Muscle layer of duodenum (tissue), 2 donors: ENCODE measurements around the gene LIPG.

Experiments
- H3K27ac ChIP-seq: one replicate; pipeline ENCODE4 v1.7.0; 2013; ENCODE audit warnings: mild to moderate bottlenecking, low read length
- H3K27me3 ChIP-seq: one replicate; pipeline ENCODE4 v1.7.0; 2013; ENCODE audit warnings: low read depth, mild to moderate bottlenecking, control low read depth, low read length
- H3K36me3 ChIP-seq, 2 donors: one replicate each; pipeline ENCODE4 v1.7.0; 2013; ENCODE audit warnings: low read length in 2 of 2, control low read depth in 1 of 2, mild to moderate bottlenecking in 1 of 2; ENCODE audit not compliant: insufficient read depth in 2 of 2, control insufficient read depth in 1 of 2
- H3K4me1 ChIP-seq, 2 donors: one replicate each; pipeline ENCODE4 v1.7.0; 2013; ENCODE audit warnings: low read length in 2 of 2, mild to moderate bottlenecking in 2 of 2, control low read depth in 1 of 2, moderate library complexity in 1 of 2; ENCODE audit not compliant: insufficient read depth in 2 of 2, control insufficient read depth in 1 of 2
- H3K4me3 ChIP-seq, 2 donors: one replicate each; pipeline ENCODE4 v1.7.0; 2013; ENCODE audit warnings: low read length in 2 of 2, low read depth in 1 of 2, mild to moderate bottlenecking in 1 of 2
- H3K9me3 ChIP-seq, 2 donors: one replicate each; pipeline ENCODE4 v1.7.0; 2013; ENCODE audit warnings: low read length in 2 of 2, control low read depth in 1 of 2, mild to moderate bottlenecking in 1 of 2; ENCODE audit not compliant: control insufficient read depth in 1 of 2
- donor health status: healthy.

The LIPG gene

DNA sequence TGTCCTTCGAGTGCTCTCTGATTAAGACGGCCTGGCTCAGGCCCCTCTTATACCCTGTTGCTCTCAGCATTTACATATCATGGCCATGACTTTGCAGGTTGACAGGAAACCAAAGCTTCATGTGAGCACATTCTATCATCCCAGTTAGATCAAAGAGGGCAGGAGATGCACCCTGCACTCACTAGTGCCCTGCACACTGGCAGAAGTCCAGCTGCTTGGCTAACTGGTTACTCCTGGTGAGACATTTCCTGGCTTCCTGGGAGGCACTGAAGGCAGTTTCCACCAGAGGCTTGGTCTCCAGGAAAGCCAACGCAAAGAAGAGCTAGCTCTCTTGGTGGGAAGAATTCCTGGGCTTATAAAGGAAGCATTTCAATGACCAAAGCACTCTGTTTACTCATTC is 66.3 kb downstream of the LIPG start:
- H3K36me3 ChIP-seq: no peaks in the 10 kb centered on the region
- peaks cover 0 to 7% of the 10 kb centered on the region in 2 donors for H3K4me1 ChIP-seq
- H3K27ac ChIP-seq: no peak overlapping the region
- no peak overlapping the region for H3K4me3 ChIP-seq
- H3K27me3 ChIP-seq: no peaks in the 10 kb centered on the region
- H3K9me3 ChIP-seq: no peaks in the 10 kb centered on the region

DNA sequence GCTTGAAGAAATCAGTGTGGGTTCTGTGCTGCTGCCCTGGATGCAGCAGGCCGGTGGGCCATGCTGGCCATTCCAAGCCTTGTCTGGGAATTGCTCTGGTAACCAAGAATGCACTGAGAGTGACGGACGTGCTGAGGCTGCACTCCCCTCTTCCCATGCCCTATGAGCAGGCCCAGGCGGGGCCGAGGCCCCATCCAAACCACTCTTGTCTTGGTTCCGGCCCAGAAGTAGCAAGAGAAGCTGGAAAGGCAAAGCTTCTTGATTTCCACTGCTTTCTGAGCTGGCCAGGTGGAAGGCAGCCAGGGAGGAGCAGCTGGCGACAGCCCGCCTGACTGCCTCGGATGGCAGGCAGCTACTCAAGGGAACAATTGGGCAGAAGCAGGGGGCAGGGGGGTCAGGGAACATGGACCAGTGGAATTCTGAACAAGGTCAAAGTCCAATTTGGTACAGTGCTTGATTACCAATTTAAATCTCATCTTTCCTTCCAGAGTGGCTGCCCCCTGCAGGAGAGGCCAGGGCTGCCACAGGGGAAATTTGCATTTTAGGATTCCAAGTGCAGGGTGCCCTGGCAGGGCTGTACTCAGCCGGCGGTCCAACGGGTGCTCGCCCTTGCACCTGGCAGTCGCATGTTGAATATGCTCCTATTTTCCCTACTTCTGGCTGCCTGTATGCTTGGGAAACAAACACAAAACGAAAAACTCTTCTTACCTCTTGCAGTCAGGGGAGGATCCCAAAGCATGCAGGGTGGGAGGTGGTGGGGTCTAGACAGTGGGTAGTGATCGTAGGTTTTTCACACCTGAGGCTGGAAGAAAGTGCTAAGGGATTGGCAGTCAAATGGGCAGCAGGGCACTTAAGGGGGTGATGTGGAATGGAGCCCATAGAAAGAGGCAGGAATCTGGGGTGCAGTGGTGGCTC is 67.3 kb downstream of the LIPG start:
- peaks cover 0 to 7% of the 10 kb centered on the region in 2 donors for H3K4me1 ChIP-seq
- H3K27ac ChIP-seq: no peak overlapping the region
- H3K4me3 ChIP-seq: no peak overlapping the region
- H3K36me3 ChIP-seq: no peaks in the 10 kb centered on the region
- no peaks in the 10 kb centered on the region for H3K27me3 ChIP-seq
- no peaks in the 10 kb centered on the region for H3K9me3 ChIP-seq

DNA sequence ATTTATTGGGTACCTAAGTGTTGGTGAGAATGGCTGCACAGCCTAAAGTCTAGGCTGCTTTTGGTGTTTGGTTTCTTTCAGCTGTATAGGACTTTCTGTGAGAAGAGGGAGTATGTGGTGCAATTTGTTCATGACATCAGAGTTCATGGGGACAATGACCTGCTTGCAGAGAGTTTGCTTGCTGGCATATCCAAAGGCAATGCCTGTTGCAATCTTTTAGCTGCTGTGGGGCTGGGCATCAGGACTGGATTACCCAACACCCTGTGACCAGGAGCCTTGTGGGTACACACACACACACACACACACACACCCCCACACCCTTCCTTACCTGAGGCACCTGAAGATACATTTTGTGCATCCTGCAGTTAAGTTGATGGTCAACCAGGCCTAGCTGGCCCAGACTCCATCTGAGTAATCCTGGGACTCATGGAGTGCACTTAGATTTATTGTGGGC is 68.4 kb downstream of the LIPG start:
- H3K27me3 ChIP-seq: no peaks in the 10 kb centered on the region
- H3K4me1 ChIP-seq: peaks cover 0 to 7% of the 10 kb centered on the region in 2 donors
- no peak overlapping the region for H3K4me3 ChIP-seq
- no peak overlapping the region for H3K27ac ChIP-seq
- no peaks in the 10 kb centered on the region for H3K9me3 ChIP-seq
- H3K36me3 ChIP-seq: no peaks in the 10 kb centered on the region

DNA sequence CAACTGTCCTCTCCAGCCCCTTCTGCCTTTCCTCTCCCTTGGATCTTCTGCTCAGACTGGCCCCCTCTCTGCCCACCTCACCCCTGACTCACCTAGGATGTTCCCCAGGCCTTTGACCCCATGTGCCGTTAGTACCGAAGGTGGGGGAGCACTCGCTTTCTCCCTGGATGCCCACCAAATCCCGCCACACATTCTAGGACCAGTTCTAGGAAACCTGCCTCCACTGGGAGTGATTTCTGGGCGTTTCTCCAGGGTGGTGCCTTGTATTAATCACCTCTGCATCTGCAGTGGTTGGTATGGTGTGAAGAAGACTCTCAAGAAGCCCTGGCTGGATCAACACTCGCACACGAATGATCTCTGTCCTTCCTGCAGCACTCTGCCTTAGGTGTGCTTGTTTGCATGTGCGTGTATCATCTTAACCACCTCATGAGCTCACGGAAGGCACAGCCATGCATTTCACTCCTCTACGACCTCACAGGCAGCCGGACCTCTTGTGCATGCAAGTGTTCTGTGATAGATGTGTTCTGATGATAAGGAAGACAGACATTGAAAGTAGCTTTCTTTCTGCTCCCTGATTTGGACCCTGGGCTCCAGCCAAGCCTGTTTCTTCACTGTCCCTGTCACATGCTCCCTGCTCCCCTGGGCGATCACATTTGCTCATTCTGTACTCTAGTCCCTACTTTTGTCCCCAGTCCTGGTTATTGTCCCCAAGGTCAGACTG is 69.4 kb downstream of the LIPG start:
- H3K4me1 ChIP-seq: peaks cover 0 to 7% of the 10 kb centered on the region in 2 donors
- H3K27ac ChIP-seq: no peak overlapping the region

DNA sequence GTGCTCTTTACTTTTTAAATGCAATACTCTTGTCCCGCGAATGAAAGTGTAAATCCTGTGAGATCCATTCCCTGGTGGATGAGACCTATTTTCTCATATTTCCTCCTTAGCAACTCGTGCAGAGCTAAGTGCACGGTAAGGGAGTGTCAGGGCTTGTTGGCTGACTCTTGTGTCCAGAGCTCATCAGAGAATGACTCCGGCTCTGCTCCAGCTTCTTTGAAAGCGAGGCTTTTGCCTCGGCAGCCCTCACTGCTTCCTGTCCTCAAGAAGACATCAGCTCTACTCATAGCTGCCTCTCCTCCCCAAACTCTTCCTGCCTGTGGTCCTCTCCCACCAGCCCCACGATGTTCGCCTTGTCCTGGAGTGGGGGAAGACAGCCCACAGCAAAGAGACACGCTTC is 70.7 kb downstream of the LIPG start:
- peaks cover 0 to 7% of the 10 kb centered on the region in 2 donors for H3K4me1 ChIP-seq
- no peaks in the 10 kb centered on the region for H3K9me3 ChIP-seq
- H3K36me3 ChIP-seq: no peaks in the 10 kb centered on the region
- no peaks in the 10 kb centered on the region for H3K27me3 ChIP-seq
- H3K27ac ChIP-seq: no peak overlapping the region
- no peak overlapping the region for H3K4me3 ChIP-seq

More for the DNA sequence above, 69.4 kb downstream of the LIPG start:
- no peaks in the 10 kb centered on the region for H3K36me3 ChIP-seq
- no peak overlapping the region for H3K4me3 ChIP-seq
- H3K9me3 ChIP-seq: no peaks in the 10 kb centered on the region
- no peaks in the 10 kb centered on the region for H3K27me3 ChIP-seq

DNA sequence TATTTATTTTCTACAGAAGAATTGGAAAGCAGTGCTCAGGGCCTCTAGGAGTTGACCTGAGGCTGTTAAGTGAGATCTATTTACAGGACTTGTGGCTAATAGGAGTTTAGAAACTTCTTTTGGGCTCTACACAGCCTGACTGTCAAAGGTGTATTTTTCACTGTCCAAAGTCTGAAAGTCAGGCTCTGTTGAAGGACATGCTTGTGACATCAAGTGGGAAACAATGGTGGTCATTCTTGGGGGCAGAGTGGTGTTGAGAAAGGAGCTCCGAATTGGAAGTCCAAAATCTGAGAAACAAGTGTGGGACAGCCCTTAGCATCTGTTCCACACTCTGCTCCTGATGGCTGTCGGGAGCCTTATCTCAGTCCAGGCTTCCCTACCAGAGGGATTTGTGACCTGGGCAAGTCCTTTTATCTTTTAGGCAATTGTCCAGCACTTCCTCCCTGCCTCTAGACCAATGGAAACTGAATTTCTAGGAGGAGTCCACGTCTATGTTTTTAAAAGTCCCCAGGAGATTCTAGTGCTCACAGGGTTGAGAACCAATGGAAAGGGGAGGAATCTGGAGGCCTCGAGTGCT is 76.4 kb downstream of the LIPG start:
- Histone ChIP-seq H3K27me3 (no peaks in the 10 kb centered on the region), H3K9me3 (no peaks in the 10 kb centered on the region), H3K4me1 (peaks cover 0 to 5% of the 10 kb centered on the region in 2 donors), H3K36me3 (no peaks in the 10 kb centered on the region), H3K27ac (no peak overlapping the region), H3K4me3 (no peak overlapping the region)

DNA sequence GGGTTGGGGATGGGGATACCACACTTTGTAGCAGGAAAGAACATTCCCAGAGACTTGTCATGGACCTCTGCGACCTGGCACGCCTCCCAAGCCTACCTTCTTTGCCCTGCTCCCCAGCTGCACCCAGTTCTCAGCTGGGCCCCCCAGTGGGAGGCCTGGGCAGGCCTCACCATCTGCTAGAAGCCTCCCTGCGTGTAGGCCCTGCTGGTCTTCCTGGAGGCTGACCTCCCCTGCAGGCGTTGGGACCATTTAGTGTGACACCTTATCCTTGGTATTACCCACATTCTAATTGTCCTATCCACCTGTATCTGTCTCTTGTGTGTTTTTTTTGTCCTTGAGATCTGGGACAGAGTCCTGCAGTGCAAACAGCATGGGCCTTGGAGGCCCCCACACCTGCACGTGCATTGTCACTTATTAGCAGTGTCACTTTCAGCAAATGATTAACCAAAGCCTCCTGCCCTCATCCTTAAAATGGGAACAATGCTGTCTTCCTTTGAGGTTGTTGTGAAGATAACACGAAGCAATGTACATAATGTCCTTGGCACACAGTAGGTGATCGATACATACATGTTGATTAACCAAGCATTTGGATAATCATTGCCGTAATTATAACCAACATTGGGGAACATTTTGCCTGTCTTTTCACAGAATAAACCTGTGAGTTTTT is 77.2 kb downstream of the LIPG start:
- no peak overlapping the region for H3K4me3 ChIP-seq
- H3K36me3 ChIP-seq: no peaks in the 10 kb centered on the region
- no peaks in the 10 kb centered on the region for H3K9me3 ChIP-seq
- H3K27me3 ChIP-seq: no peaks in the 10 kb centered on the region
- H3K27ac ChIP-seq: no peak overlapping the region
- H3K4me1 ChIP-seq: peaks cover 0 to 5% of the 10 kb centered on the region in 2 donors

DNA sequence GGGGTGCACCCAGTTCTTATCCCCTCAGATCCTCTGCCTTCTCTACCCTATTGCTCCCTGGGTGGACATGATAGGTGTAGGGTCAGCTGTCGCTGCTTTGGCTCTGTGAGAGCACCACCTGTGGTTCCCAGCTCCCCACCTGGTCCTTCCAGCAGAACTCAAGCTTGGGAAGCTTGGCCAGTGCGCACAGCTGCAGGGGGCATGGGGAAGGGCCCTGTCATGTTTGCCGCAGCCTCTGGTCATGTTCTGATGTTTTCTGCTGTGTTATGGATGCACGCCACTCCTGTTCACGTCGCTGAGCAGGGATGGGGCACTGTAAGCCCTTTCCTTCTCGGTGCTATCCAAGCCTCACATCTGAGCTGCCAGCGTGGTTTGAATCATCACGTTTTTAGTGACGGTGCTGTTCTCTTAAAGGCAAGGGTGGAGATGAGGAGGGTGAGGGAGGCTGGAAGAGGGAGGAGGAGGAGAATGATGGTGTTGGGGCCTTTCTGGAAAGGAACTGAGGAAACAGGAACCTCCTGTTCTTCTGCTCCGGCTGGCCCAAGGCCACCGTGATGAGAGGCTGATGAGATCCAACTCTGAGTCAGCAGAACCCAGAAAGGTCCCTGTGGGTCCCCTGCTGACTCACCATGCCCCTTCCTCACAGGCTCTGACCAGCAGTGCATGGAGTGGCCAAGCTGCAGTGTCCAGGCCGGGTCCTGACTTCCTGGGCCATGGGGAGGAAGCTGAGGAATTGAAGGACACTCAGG is 78.0 kb downstream of the LIPG start:
- Histone ChIP-seq H3K27me3 (no peaks in the 10 kb centered on the region), H3K4me3 (no peak overlapping the region), H3K27ac (no peak overlapping the region), H3K36me3 (no peaks in the 10 kb centered on the region), H3K4me1 (peaks cover 0 to 5% of the 10 kb centered on the region in 2 donors), H3K9me3 (no peaks in the 10 kb centered on the region)

DNA sequence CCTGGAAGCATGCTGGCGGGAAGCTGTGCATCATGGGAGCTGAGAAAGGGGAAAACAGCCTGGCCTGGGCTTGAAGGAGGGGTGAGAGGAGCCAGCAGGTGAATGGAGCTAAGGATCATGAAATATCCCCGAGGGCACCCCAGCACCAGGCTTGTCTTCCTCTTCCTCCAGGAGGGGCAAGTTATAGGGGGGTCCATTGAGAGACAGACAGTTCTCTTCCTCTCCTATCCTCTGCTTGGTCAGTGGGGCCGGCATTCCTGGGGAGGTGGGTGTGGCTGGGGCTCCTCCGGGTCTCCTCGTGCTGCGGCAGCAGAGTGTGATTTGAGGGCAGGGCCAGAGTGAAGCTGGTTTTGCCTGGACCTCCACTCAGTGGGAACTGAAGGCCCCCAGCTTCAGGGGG is 78.9 kb downstream of the LIPG start:
- H3K4me1 ChIP-seq: peaks cover 0 to 5% of the 10 kb centered on the region in 2 donors
- H3K36me3 ChIP-seq: no peaks in the 10 kb centered on the region
- H3K27me3 ChIP-seq: no peaks in the 10 kb centered on the region
- H3K9me3 ChIP-seq: no peaks in the 10 kb centered on the region
- no peak overlapping the region for H3K4me3 ChIP-seq
- no peak overlapping the region for H3K27ac ChIP-seq

DNA sequence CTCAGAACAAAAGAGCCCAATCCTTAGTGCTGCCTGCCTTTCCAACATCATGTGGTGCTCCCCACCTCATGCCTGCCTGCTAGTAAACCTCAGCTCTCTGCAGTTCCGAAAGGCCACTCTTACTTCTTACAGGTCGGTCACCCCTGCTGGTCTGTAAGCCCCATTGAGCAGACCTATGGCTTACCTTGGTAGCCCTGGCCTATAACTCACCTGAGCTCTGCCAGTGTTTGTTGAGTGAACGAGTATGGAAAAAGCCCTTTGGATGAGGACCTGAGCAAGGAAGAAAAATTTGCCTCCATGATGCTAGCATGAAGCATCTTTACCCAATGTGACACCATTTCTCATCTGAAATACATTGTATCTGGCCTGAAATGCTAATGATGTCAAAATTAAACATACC is 83.3 kb downstream of the LIPG start:
- no peak overlapping the region for H3K27ac ChIP-seq
- H3K9me3 ChIP-seq: no peaks in the 10 kb centered on the region
- peaks cover 15 to 22% of the 10 kb centered on the region in 2 donors for H3K4me1 ChIP-seq
- no peak overlapping the region for H3K4me3 ChIP-seq
- H3K27me3 ChIP-seq: no peaks in the 10 kb centered on the region
- no peaks in the 10 kb centered on the region for H3K36me3 ChIP-seq
